C4-2B (cell line): ENCODE results near the gene C9orf43.

ENCODE experiments used
- H3K27ac ChIP-seq: fragments of 450-650 bp; 2 replicates; pipeline ENCODE4 v1.5.1; 2017
- ZFX ChIP-seq: fragments of 450-650 bp; IDR thresholded peaks from 2 replicates; pipeline ENCODE4 v1.6.1; 2017
- TF ChIP-seq, protein P1 (sequence below): fragments of 450-650 bp; conservative IDR thresholded peaks from 2 replicates; pipeline ENCODE4 v1.5.1; 2017; ENCODE audit warnings: mild to moderate bottlenecking

Gene C9orf43

DNA sequence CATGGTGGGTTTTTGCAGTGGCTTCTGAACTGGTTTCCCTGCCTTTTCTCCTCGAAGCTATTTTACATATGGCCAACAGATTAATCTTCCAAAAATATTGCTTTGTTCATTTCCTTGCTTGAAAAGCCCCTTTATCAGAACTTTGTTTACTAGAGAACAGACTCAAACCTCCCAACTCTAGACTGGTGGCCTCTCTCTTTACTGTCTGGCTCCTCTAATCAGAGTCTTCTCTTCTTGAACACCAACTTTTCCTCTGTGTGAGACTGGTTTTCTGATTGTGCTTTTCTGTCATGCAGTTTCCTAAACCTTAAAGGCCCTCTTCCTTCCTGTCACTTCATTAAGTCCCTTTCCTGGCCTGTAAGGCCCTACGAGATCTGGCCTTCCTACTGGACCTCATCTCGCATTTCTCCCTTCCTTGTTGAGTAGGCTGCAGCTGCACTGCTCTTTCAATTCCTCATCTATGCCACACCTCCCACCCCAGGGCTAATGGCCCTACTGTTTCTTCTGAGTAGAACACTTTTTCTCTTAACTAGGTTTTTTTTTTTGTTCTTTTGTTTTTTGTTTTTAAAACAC lies 5.7 kb downstream of the C9orf43 start:
- TF ChIP-seq, protein P1, sequence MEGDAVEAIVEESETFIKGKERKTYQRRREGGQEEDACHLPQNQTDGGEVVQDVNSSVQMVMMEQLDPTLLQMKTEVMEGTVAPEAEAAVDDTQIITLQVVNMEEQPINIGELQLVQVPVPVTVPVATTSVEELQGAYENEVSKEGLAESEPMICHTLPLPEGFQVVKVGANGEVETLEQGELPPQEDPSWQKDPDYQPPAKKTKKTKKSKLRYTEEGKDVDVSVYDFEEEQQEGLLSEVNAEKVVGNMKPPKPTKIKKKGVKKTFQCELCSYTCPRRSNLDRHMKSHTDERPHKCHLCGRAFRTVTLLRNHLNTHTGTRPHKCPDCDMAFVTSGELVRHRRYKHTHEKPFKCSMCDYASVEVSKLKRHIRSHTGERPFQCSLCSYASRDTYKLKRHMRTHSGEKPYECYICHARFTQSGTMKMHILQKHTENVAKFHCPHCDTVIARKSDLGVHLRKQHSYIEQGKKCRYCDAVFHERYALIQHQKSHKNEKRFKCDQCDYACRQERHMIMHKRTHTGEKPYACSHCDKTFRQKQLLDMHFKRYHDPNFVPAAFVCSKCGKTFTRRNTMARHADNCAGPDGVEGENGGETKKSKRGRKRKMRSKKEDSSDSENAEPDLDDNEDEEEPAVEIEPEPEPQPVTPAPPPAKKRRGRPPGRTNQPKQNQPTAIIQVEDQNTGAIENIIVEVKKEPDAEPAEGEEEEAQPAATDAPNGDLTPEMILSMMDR = no peak
- no peak for TF ChIP-seq ZFX
- no peak overlapping the region for H3K27ac ChIP-seq

DNA sequence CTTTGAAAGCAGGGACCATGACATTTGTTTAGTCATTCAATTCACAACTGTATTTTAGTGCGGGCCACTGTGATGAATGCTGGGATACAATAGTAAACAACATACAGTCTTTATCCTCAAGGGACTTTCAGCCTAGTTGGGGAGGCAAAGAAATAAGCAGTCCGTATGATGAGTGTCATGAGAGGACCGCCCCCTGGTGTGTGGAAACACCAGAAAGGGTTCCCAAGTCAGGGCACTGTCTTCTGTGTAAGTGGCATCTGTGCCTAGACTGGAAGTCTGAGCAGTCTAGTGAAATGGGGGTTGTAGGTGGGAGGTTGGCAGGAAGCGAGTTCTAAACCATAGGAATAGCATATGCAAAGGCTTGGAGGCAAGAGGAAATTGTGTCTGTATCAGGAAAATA lies 6.8 kb downstream of the C9orf43 start:
- no peak overlapping the region for H3K27ac ChIP-seq
- TF ChIP-seq, protein P1 = no peak

DNA sequence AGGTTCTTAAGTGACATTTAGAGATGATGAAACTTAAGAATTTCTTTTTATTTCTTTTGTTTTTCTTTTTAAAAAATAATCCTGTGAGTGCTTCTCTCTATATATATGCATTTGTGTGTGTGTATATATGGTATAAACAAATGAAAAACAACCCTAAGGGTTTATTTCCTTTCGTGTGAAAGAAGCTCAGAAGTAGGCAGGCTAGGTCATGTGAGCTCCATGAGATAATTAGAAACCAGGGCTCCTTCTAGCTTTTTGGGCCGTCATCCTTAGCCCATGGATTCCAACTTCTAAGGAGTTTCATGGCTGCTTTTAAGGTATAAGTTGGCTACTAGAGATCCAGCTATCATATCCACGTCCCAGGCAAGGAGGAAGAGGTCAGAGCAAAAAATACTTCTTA lies 11.2 kb downstream of the C9orf43 start:
- H3K27ac ChIP-seq = no peak overlapping the region
- TF ChIP-seq, protein P1 = no peak
- no peak for TF ChIP-seq ZFX

DNA sequence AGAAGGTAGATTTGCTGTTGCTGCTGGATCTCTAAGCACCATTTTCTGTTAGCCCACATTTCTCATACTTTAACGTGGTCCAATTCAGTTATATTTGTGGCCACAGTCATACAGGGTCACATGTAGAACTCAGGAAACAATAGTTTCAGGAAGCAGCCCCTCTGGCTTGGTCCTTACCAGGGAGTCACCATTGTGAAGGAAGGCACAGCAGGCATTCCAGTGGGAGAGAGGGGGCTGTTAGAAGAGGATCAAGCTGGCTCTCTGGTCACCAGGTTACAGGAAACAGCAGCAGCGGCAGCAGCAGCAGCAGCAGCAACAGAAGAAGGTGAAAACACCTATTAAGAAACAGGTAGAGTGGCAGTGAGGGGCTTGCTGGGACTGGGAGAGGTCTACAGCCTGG lies 14.5 kb downstream of the C9orf43 start:
- no peak overlapping the region for H3K27ac ChIP-seq

DNA sequence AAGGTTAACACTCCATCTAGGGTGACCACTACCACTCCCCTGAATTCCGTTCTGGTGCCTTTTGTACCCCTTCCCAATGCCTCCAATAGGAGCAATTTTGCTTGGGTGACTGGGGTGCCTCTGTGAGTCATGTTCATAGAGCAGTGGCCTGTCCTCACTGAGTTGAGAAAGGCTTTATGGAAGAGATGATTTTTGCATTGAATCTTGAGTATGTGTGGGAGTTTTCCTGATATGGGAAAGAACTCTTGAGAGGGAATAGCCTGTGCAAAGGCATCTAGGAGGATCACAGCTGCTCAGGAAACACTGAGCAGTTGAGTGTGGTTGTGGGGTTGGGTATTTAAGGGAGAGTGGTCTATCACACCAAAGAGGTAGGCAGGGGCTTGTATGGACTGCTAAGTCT lies 16.2 kb downstream of the C9orf43 start:
- H3K27ac ChIP-seq = no peak overlapping the region
- no peak for TF ChIP-seq ZFX
- TF ChIP-seq, protein P1 = no peak

More for the DNA sequence above, 14.5 kb downstream of the C9orf43 start:
- TF ChIP-seq, protein P1 = no peak
- TF ChIP-seq ZFX = no peak

DNA sequence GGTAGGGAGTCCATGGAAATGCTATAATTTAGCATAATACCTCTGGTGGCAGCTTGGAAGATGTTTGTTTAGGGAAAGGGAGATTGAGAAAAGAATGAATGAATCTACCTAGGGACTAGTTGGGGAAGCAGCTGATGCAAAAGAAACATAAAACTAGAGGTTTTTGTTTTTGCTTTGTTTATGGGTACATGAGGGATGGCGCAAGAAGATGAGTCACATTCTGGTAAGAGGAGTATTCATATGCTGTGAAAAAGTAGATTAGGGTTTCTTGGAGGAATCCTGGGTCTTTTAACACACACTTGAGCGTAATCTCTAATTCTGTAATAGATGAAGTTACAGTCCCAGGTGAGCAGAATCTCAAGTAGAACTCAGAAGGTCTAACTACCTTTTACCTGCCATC lies 17.1 kb downstream of the C9orf43 start:
- TF ChIP-seq, protein P1 = no peak
- no peak for TF ChIP-seq ZFX
- H3K27ac ChIP-seq = no peak overlapping the region

DNA sequence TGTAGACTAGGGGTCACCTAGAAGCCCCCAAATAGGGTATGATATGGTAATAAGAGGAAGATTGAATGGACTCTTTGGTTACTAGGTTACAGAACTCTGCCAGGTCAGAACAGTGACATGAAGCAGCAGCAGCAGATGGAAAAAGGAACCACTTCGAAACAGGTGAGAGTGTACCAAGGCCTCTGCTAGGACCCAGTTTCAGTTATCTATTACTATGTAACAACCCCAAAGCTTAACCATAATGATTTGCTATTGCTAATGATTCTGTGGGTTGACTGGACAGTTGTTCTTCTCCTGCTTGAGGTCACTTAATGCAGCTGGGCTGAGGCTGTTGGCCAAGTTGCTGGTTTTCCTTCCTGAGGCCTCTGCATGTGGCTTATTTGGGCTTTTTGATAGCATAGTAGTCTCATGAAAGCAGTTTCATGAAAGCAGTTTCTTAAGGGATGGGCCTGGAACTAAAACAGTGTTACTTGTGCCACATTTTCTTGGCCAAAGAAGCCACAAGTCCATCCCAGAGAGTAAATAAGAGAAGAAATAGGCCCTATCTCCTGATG lies 17.6 kb downstream of the C9orf43 start:
- TF ChIP-seq ZFX = no peak
- TF ChIP-seq, protein P1 = no peak
- no peak overlapping the region for H3K27ac ChIP-seq
